ENCODE results near the gene MYH11.

MYH11 gene

DNA sequence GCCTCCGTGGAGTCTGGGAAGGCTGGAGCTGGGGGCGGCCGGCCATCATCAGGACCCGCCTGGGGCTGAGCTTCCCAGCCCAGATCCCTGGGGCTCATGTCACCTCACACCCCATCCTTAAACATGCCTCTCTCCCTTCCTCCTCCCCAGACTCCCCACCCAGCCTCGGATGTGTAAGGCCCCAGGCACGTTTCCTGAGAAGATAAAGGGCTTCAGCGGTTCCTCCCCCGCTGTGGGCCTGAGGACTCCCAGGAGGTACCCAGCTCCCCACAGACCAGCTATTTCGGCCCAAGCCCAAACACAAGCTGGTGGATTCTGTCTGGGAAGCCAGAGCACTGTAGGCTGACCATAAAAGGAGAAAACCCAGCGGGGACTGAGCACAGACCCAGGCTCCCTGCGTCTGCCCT lies 49.2 kb downstream of the MYH11 start:
- DNase-seq (ENCODE audit: low read depth), result no peak

DNA sequence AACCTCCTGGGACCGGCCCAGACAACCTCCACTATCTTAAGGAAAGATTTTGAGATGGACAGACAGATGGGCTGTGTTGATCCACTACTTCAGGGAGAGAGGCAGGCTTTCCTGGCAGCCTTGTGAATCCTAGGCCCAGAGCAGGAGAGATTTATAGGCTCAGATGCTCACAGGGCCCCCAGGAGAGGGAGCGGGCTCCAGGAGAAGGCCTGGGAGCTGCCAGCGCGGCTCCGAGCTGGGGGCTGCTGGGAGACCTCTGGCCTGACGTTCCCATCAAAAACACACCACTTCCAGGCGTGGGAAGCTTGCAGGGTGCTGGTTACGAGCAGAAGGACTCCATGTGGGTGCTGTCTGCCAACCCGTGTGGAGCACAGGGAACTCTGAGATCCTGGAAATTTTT lies 53.2 kb downstream of the MYH11 start:
- DNase-seq (ENCODE audit: low read depth), result no peak
- TF ChIP-seq, protein P1, sequence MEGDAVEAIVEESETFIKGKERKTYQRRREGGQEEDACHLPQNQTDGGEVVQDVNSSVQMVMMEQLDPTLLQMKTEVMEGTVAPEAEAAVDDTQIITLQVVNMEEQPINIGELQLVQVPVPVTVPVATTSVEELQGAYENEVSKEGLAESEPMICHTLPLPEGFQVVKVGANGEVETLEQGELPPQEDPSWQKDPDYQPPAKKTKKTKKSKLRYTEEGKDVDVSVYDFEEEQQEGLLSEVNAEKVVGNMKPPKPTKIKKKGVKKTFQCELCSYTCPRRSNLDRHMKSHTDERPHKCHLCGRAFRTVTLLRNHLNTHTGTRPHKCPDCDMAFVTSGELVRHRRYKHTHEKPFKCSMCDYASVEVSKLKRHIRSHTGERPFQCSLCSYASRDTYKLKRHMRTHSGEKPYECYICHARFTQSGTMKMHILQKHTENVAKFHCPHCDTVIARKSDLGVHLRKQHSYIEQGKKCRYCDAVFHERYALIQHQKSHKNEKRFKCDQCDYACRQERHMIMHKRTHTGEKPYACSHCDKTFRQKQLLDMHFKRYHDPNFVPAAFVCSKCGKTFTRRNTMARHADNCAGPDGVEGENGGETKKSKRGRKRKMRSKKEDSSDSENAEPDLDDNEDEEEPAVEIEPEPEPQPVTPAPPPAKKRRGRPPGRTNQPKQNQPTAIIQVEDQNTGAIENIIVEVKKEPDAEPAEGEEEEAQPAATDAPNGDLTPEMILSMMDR (conservative IDR thresholded peaks at IDR 0.05; ENCODE audit: control insufficient read depth, insufficient read depth, low read depth, low read length), result no peak
- no peak overlapping the region for H3K4me3 ChIP-seq (ENCODE audit: control insufficient read depth, low read depth, low read length)

More for the DNA sequence above, 49.2 kb downstream of the MYH11 start:
- H3K4me3 ChIP-seq (ENCODE audit: control insufficient read depth, low read depth, low read length), result no peak overlapping the region
- TF ChIP-seq, protein P1 (conservative IDR thresholded peaks at IDR 0.05; ENCODE audit: control insufficient read depth, insufficient read depth, low read depth, low read length), result no peak

DNA sequence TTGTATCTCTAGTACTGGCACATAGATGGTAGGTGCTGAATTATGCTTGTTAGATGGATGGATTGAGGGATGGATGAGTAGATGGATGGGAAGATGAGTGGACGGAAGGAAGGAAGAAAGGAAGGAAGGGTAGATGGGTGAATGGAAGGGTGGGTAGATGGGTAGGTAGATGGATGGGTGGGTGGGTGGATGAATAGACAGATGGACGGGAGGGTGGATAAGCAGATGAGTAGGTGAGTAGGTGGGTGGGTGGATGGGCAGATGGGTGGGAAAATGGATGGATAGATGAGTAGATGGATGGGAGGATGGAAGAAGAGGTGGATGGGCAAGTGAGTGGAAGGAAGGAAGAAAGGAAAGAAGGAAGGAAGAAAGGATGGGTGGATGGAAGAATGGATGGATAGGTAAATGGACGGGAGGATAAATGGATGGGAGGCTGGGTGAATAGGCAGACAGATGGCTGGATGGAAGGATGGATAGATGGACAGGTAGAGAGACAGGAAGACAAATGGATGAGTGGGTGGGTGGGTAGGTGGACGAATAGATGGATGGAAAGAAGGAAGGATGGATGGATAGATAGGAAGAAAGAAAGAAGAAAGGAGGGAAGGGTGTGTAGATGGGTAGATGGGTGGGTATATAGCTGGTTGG lies 56.9 kb downstream of the MYH11 start:
- H3K4me3 ChIP-seq (ENCODE audit: control insufficient read depth, low read depth, low read length), result no peak overlapping the region
- TF ChIP-seq, protein P1 (conservative IDR thresholded peaks at IDR 0.05; ENCODE audit: control insufficient read depth, insufficient read depth, low read depth, low read length), result no peak
- no peak for DNase-seq (ENCODE audit: low read depth)

DNA sequence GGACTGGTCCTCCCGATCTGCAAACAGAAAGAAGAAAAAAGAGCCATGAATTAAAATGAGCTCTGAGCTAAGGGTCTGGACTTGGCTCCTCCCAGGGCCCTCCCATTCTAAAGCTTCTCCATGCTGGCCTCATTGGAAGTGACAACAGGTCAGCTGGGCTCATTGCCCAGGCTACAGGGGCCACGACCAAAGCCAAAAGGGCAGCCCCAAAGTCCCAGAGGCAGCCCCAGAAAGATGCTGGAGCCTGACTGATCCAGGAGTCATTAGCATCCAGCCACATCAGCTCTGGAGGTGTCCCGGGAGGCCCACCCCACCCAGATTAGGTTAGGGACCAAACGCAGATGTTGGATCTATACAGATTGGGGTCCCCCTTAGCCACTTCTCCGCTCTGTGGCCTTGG lies 58.2 kb downstream of the MYH11 start:
- H3K4me3 ChIP-seq (ENCODE audit: control insufficient read depth, low read depth, low read length), result no peak overlapping the region
- TF ChIP-seq, protein P1 (conservative IDR thresholded peaks at IDR 0.05; ENCODE audit: control insufficient read depth, insufficient read depth, low read depth, low read length), result no peak
- no peak for DNase-seq (ENCODE audit: low read depth)

DNA sequence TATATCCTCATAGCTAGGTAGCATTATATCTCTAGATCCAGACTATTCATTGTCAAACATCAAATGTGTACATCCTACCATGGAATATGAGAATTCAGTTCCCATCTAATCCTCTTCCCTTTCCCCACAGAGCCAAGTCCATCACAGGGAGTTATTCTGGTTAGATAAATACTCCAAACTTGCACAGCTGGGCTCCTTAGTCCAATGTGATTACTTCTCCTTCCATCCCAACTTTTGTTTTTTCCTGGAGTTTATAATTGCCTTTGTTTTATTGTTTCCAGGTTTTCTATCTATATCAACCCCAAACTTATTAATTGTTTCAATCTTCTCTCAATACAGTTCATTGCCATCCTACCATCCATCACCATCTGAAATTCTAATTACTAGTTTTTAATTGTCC lies 59.9 kb downstream of the MYH11 start:
- H3K4me3 ChIP-seq (ENCODE audit: control insufficient read depth, low read depth, low read length), result no peak overlapping the region
- TF ChIP-seq, protein P1 (conservative IDR thresholded peaks at IDR 0.05; ENCODE audit: control insufficient read depth, insufficient read depth, low read depth, low read length), result no peak
- DNase-seq (ENCODE audit: low read depth), result no peak

DNA sequence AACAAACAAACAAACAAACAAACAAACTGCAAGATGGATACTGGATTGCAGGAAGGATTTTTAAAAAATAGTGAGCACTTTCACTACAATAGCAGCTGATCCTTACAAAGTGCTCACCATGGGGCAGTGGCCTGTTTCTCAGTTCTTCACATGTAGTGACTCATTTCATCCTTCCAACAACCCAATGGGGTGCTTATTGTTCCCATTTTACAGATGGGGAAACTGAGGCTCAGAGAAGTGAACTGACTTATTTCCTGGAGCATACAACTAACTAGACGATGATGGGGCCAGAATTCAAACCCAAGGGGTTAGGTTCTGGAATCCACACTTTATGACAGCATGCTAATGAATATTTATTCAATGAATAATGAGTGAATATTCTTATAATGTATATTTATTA lies 61.2 kb downstream of the MYH11 start:
- DNase-seq (ENCODE audit: low read depth), result no peak
- TF ChIP-seq, protein P1 (conservative IDR thresholded peaks at IDR 0.05; ENCODE audit: control insufficient read depth, insufficient read depth, low read depth, low read length), result no peak
- no peak overlapping the region for H3K4me3 ChIP-seq (ENCODE audit: control insufficient read depth, low read depth, low read length)

DNA sequence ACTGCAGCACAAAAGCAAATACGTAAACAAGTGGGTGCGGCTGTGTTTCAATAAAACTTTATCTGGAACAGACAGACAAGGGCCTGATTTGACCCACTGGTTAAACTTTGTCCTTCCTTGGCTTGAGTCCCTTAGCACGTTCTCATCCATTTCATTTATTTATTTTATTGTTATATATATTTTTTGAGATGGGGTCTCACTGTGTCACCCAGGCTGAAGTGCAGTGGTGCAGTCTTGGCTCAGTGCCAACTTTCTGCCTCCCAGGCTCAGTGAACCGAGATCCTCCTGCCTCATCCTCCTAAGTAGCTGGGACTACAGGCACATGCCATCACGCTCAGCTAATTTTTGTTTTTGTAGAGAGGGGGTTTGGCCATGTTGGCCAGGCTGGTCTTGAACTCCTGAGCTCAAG lies 64.3 kb downstream of the MYH11 start:
- no peak overlapping the region for H3K4me3 ChIP-seq (ENCODE audit: control insufficient read depth, low read depth, low read length)
- no peak for DNase-seq (ENCODE audit: low read depth)
- TF ChIP-seq, protein P1 (conservative IDR thresholded peaks at IDR 0.05; ENCODE audit: control insufficient read depth, insufficient read depth, low read depth, low read length), result no peak

All from fibroblast of mammary gland (primary cell).